ENCODE results near the gene CD300LD. TPM values are rescaled to one million over a fixed set of nuclear protein-coding genes. Genes with fewer than 3 reads are reported as not detected.
A peak's percentile ranks its signal among the peaks of the same experiment; 100 is the strongest.
"Not testable (repeated sequence)": the region's sequence is repeated elsewhere in the genome, so short reads cannot be mapped to it uniquely, and the experiment has no call there.

Gene CD300LD
- total RNA-seq (not detected), polyA plus RNA-seq (not detected)

GRCh38 chr17:74592087-74592990, at the start of gene CD300LD:
Gene CD300LD (minus strand): TSS chr17:74592283. CDS start chr17:74592202, 81 bp downstream.
- Mint-ChIP-seq H3K4me3 (peak within 1 kb of the TSS in 2 of 8 donors; percentile 17 to 51), H3K36me3 (no peaks in the 10 kb centered on the region), H3K4me1 (peaks cover 0 to 7% (median 5%) of the 10 kb centered on the region in 4 donors), H3K27me3 (peaks cover 16 to 39% of the 10 kb centered on the region in 2 donors), H3K9me3 (peaks cover 0 to 6% (median 0%) of the 10 kb centered on the region in 8 donors), H3K27ac (no peak within 1 kb of the TSS)
- POLR2A ChIA-PET (ENCODE audit: partially characterized antibody) = interaction anchor here (0.6 kb wide), 1 partner anchor 34 kb away, joined by 3 read pairs; no protein-coding TSS in a partner anchor
- Histone ChIP-seq H3K4me1 (ENCODE audit: insufficient read depth, low read length) (no peaks in the 10 kb centered on the region), H3K36me3 (ENCODE audit: insufficient read depth, low read length) (no peaks in the 10 kb centered on the region), H3K9me3 (ENCODE audit: control insufficient read depth in 1 of 2, low read length in 2 of 2) (no peaks in the 10 kb centered on the region), H3K27ac (ENCODE audit: low read depth, low read length) (no peak within 1 kb of the TSS), H3K27me3 (ENCODE audit: insufficient read depth, low read length) (no peaks in the 10 kb centered on the region), H3K4me3 (ENCODE audit: low read length in 2 of 2) (no peak within 1 kb of the TSS)
- CTCF ChIA-PET (ENCODE audit: partially characterized antibody) = interaction anchor here (0.9 kb wide), 1 partner anchor 224 kb away, joined by 3 read pairs; no protein-coding TSS in a partner anchor
- intact Hi-C loops (cut with micrococcal nuclease) = no loop called here
- no peak for DNase-seq

GRCh38 chr17:74641224-74641957, 49.3 kb upstream of the CD300LD start:
- no peak for DNase-seq
- Mint-ChIP-seq H3K27me3 (peaks cover 16 to 39% of the 10 kb centered on the region in 2 donors), H3K36me3 (no peaks in the 10 kb centered on the region), H3K4me3 (no peak overlapping the region), H3K9me3 (no peaks in the 10 kb centered on the region), H3K4me1 (peaks cover 7 to 13% (median 10%) of the 10 kb centered on the region in 4 donors), H3K27ac (peak overlapping the region in 1 of 7 donors; percentile 56)
- H3K36me3 ChIP-seq (ENCODE audit: insufficient read depth, low read length) = no peaks in the 10 kb centered on the region
- intact Hi-C loops (cut with micrococcal nuclease) = no loop called here
- no peak overlapping the region for H3K27ac ChIP-seq (ENCODE audit: low read depth, low read length)
- H3K4me3 ChIP-seq (ENCODE audit: low read length in 2 of 2) = no peak overlapping the region
- ChIA-PET CTCF (ENCODE audit: partially characterized antibody) (interaction anchor here (0.6 kb wide), 1 partner anchor 13 kb away, joined by 5 read pairs; no protein-coding TSS in a partner anchor), POLR2A (ENCODE audit: partially characterized antibody) (no interaction called here)
- H3K27me3 ChIP-seq (ENCODE audit: insufficient read depth, low read length) = no peaks in the 10 kb centered on the region
- H3K4me1 ChIP-seq (ENCODE audit: insufficient read depth, low read length) = peaks cover 12% of the 10 kb centered on the region
- no peaks in the 10 kb centered on the region for H3K9me3 ChIP-seq (ENCODE audit: control insufficient read depth in 1 of 2, low read length in 2 of 2)

- ChIA-PET POLR2A (ENCODE audit: partially characterized antibody) (no interaction called here), CTCF (ENCODE audit: partially characterized antibody) (interaction anchor here (1.1 kb wide), 1 partner anchor 186 kb away, joined by 3 read pairs; no protein-coding TSS in a partner anchor)
- Histone ChIP-seq H3K36me3 (ENCODE audit: insufficient read depth, low read length) (no peaks in the 10 kb centered on the region), H3K27ac (ENCODE audit: low read depth, low read length) (no peak overlapping the region), H3K9me3 (ENCODE audit: control insufficient read depth in 1 of 2, low read length in 2 of 2) (no peaks in the 10 kb centered on the region), H3K4me1 (ENCODE audit: insufficient read depth, low read length) (peaks cover 12% of the 10 kb centered on the region), H3K4me3 (ENCODE audit: low read length in 2 of 2) (no peak overlapping the region), H3K27me3 (ENCODE audit: insufficient read depth, low read length) (no peaks in the 10 kb centered on the region)
- H3K4me3 Mint-ChIP-seq = peak overlapping the region in 5 of 8 donors; percentile 12 to 64 (median 24)
- intact Hi-C loops (cut with micrococcal nuclease) = no loop called here
- H3K4me1 Mint-ChIP-seq = peaks cover 7 to 16% (median 10%) of the 10 kb centered on the region in 4 donors
- H3K36me3 Mint-ChIP-seq = no peaks in the 10 kb centered on the region
- H3K27me3 Mint-ChIP-seq = peaks cover 17 to 26% of the 10 kb centered on the region in 2 donors
- peak in 1 of 5 donors; percentile 4 for DNase-seq
- H3K27ac Mint-ChIP-seq = peak overlapping the region in 3 of 7 donors; percentile 37 to 75 (median 37)
- H3K9me3 Mint-ChIP-seq = no peaks in the 10 kb centered on the region
Observed at GRCh38 chr17:74639704-74640151, 47.6 kb upstream of the CD300LD start.

GRCh38 chr17:74637926-74638325, 45.8 kb upstream of the CD300LD start:
- no peak overlapping the region for H3K27ac Mint-ChIP-seq
- ChIA-PET CTCF (ENCODE audit: partially characterized antibody) (no interaction called here), POLR2A (ENCODE audit: partially characterized antibody) (no interaction called here)
- no peaks in the 10 kb centered on the region for H3K9me3 ChIP-seq (ENCODE audit: control insufficient read depth in 1 of 2, low read length in 2 of 2)
- intact Hi-C loops (cut with micrococcal nuclease) = no loop called here
- no peak for DNase-seq
- H3K27me3 Mint-ChIP-seq = peaks cover 13 to 22% of the 10 kb centered on the region in 2 donors
- H3K4me1 ChIP-seq (ENCODE audit: insufficient read depth, low read length) = peaks cover 12% of the 10 kb centered on the region
- no peak overlapping the region for H3K27ac ChIP-seq (ENCODE audit: low read depth, low read length)
- H3K4me3 ChIP-seq (ENCODE audit: low read length in 2 of 2) = no peak overlapping the region
- H3K27me3 ChIP-seq (ENCODE audit: insufficient read depth, low read length) = no peaks in the 10 kb centered on the region
- H3K4me3 Mint-ChIP-seq = no peak overlapping the region
- H3K36me3 ChIP-seq (ENCODE audit: insufficient read depth, low read length) = no peaks in the 10 kb centered on the region
- H3K4me1 Mint-ChIP-seq = peaks cover 7 to 16% (median 10%) of the 10 kb centered on the region in 4 donors
- H3K9me3 Mint-ChIP-seq = no peaks in the 10 kb centered on the region
- H3K36me3 Mint-ChIP-seq = no peaks in the 10 kb centered on the region

GRCh38 chr17:74637265-74637664, 45.2 kb upstream of the CD300LD start:
- no peaks in the 10 kb centered on the region for H3K36me3 ChIP-seq (ENCODE audit: insufficient read depth, low read length)
- DNase-seq = no peak
- intact Hi-C loops (cut with micrococcal nuclease) = no loop called here
- no peaks in the 10 kb centered on the region for H3K27me3 ChIP-seq (ENCODE audit: insufficient read depth, low read length)
- no peak overlapping the region for H3K27ac ChIP-seq (ENCODE audit: low read depth, low read length)
- no peak overlapping the region for H3K27ac Mint-ChIP-seq
- H3K9me3 ChIP-seq (ENCODE audit: control insufficient read depth in 1 of 2, low read length in 2 of 2) = no peaks in the 10 kb centered on the region
- no peaks in the 10 kb centered on the region for H3K9me3 Mint-ChIP-seq
- H3K27me3 Mint-ChIP-seq = peaks cover 12 to 20% of the 10 kb centered on the region in 2 donors
- peaks cover 12% of the 10 kb centered on the region for H3K4me1 ChIP-seq (ENCODE audit: insufficient read depth, low read length)
- CTCF ChIA-PET (ENCODE audit: partially characterized antibody) = no interaction called here
- H3K4me3 ChIP-seq (ENCODE audit: low read length in 2 of 2) = no peak overlapping the region
- POLR2A ChIA-PET (ENCODE audit: partially characterized antibody) = no interaction called here
- H3K36me3 Mint-ChIP-seq = no peaks in the 10 kb centered on the region
- peaks cover 9 to 16% (median 11%) of the 10 kb centered on the region in 4 donors for H3K4me1 Mint-ChIP-seq
- no peak overlapping the region for H3K4me3 Mint-ChIP-seq

- POLR2A ChIA-PET (ENCODE audit: partially characterized antibody); CTCF ChIA-PET (ENCODE audit: partially characterized antibody); H3K4me3 ChIP-seq (ENCODE audit: low read length in 2 of 2); H3K27ac Mint-ChIP-seq; H3K27ac ChIP-seq (ENCODE audit: low read depth, low read length); H3K36me3 Mint-ChIP-seq; DNase-seq; intact Hi-C loops (cut with micrococcal nuclease); H3K9me3 ChIP-seq (ENCODE audit: control insufficient read depth in 1 of 2, low read length in 2 of 2); H3K27me3 ChIP-seq (ENCODE audit: insufficient read depth, low read length); H3K36me3 ChIP-seq (ENCODE audit: insufficient read depth, low read length); H3K9me3 Mint-ChIP-seq; H3K4me3 Mint-ChIP-seq: not testable (repeated sequence)
- H3K4me1 ChIP-seq (ENCODE audit: insufficient read depth, low read length) = peaks cover 12% of the 10 kb centered on the region
- Mint-ChIP-seq H3K27me3 (peaks cover 15 to 26% of the 10 kb centered on the region in 2 donors), H3K4me1 (peaks cover 11 to 16% (median 13%) of the 10 kb centered on the region in 4 donors)
Observed at GRCh38 chr17:74636541-74637085, 44.5 kb upstream of the CD300LD start.

- CTCF ChIA-PET (ENCODE audit: partially characterized antibody) = no interaction called here
- Mint-ChIP-seq H3K27me3 (peaks cover 15 to 27% of the 10 kb centered on the region in 2 donors), H3K36me3 (no peaks in the 10 kb centered on the region)
Observed at GRCh38 chr17:74635418-74635817, 43.3 kb upstream of the CD300LD start.

More at GRCh38 chr17:74635418-74635817, 43.3 kb upstream of the CD300LD start:
- H3K4me1 ChIP-seq (ENCODE audit: insufficient read depth, low read length) = peaks cover 12% of the 10 kb centered on the region
- Mint-ChIP-seq H3K4me3 (no peak overlapping the region), H3K27ac (no peak overlapping the region), H3K4me1 (peaks cover 10 to 16% (median 13%) of the 10 kb centered on the region in 4 donors), H3K9me3 (no peaks in the 10 kb centered on the region)
- H3K9me3 ChIP-seq (ENCODE audit: control insufficient read depth in 1 of 2, low read length in 2 of 2) = no peaks in the 10 kb centered on the region
- POLR2A ChIA-PET (ENCODE audit: partially characterized antibody) = no interaction called here
- no peak for DNase-seq
- intact Hi-C loops (cut with micrococcal nuclease) = no loop called here
- no peak overlapping the region for H3K27ac ChIP-seq (ENCODE audit: low read depth, low read length)
- no peak overlapping the region for H3K4me3 ChIP-seq (ENCODE audit: low read length in 2 of 2)
- H3K36me3 ChIP-seq (ENCODE audit: insufficient read depth, low read length) = no peaks in the 10 kb centered on the region
- H3K27me3 ChIP-seq (ENCODE audit: insufficient read depth, low read length) = no peaks in the 10 kb centered on the region
